ENCODE measurements around the gene NCOA3.
A peak's percentile ranks its signal among the peaks of the same experiment; 100 is the strongest.

NCOA3 gene

DNA sequence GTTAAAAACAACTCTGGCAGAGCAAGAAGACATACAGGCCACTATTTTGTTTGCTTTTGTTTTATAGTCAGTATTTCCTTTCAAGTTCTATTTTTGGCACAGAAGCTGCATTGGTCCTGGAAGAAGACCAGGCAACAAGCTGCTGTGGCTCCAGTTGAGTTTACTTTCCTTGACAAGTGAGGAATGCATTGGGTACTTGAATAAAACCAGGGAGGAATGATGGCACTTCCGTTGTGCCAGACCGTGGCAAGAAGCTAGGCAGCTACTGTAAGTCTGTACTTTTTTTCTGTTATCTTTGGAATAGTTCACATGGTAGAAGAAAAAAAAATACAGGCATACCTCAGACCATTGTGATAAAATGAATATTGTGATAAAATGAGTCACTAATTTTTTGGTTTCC is 66.3 kb downstream of the NCOA3 start:
- Histone ChIP-seq H4K5ac (ENCODE audit: low read length) (no peak overlapping the region), H3K9ac (ENCODE audit: low read length) (no peak overlapping the region), H3K36me3 (ENCODE audit: control insufficient read depth, insufficient read depth, low read length) (no peaks in the 10 kb centered on the region), H2BK5ac (ENCODE audit: low read length) (no peak overlapping the region), H3K56ac (ENCODE audit: low read length) (no peak overlapping the region), H3K27ac (ENCODE audit: low read depth, low read length) (no peak overlapping the region), H2BK120ac (ENCODE audit: low read depth, low read length) (no peak overlapping the region), H3K23ac (ENCODE audit: low read length) (no peak overlapping the region), H3K4me1 (ENCODE audit: control insufficient read depth, low read depth, low read length) (no peaks in the 10 kb centered on the region), H3K27me3 (ENCODE audit: insufficient read depth, low read length, poor library complexity) (no peaks in the 10 kb centered on the region), H3K18ac (ENCODE audit: low read length) (no peak overlapping the region), H3K4ac (ENCODE audit: low read depth, low read length) (no peak overlapping the region), H3K79me1 (ENCODE audit: low read length) (peaks cover 5% of the 10 kb centered on the region), H3K4me2 (ENCODE audit: low read length) (no peak overlapping the region), H4K8ac (ENCODE audit: low read depth, low read length) (no peak overlapping the region), H2BK15ac (replicated peaks; ENCODE audit: low read depth) (no peak overlapping the region), H2AK5ac (ENCODE audit: low read length) (no peak overlapping the region), H3K4me3 (ENCODE audit: low read length) (no peak overlapping the region), H3K79me2 (ENCODE audit: control insufficient read depth, insufficient read depth, low read length) (no peaks in the 10 kb centered on the region)
- DNase-seq = no peak
- no CpG with 5 or more reads among the region's 2 CpGs for WGBS (ENCODE audit: extremely low coverage, insufficient coverage, low lambda C conversion rate)

DNA sequence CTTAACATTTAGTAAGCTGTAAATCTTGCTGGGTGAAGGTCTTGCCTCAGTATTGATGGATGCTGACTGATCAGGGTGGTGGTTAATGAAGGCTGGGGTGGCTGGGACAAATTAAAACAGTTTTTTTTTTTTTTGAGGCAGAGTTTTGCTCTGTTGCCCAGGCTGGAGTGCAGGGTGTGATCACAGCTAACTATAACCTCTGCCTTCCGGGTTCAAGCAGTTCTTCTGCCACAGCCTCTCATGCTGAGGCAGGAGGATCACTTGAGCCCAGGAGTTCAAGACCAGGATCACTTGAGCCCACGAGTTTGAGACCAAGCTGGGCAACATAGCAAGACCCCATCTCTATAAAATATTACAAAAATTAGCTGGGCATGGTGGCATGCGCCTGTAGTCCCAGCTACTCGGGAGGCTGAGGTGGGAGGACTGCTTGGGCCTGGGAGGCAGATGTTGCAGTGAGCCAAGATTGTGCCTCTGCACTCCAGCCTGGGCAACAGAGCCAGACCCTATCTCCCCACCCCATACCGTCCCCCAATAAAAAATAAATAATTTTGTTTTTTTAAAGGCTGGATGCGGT is 67.2 kb downstream of the NCOA3 start:
- no peak overlapping the region for H3K4me3 ChIP-seq (ENCODE audit: low read length)
- no CpG with 5 or more reads among the region's 6 CpGs for WGBS (ENCODE audit: extremely low coverage, insufficient coverage, low lambda C conversion rate)
- H3K4me1 ChIP-seq (ENCODE audit: control insufficient read depth, low read depth, low read length) = peaks cover 3% of the 10 kb centered on the region
- no peak overlapping the region for H3K4me2 ChIP-seq (ENCODE audit: low read length)
- H3K9ac ChIP-seq (ENCODE audit: low read length) = no peak overlapping the region
- no peak overlapping the region for H4K8ac ChIP-seq (ENCODE audit: low read depth, low read length)
- H3K18ac ChIP-seq (ENCODE audit: low read length) = no peak overlapping the region
- no peak overlapping the region for H2AK5ac ChIP-seq (ENCODE audit: low read length)
- no peak overlapping the region for H3K27ac ChIP-seq (ENCODE audit: low read depth, low read length)
- H2BK15ac ChIP-seq (replicated peaks; ENCODE audit: low read depth) = no peak overlapping the region
- no peaks in the 10 kb centered on the region for H3K27me3 ChIP-seq (ENCODE audit: insufficient read depth, low read length, poor library complexity)
- H2BK120ac ChIP-seq (ENCODE audit: low read depth, low read length) = no peak overlapping the region
- H3K79me1 ChIP-seq (ENCODE audit: low read length) = peaks cover 5% of the 10 kb centered on the region
- H3K79me2 ChIP-seq (ENCODE audit: control insufficient read depth, insufficient read depth, low read length) = no peaks in the 10 kb centered on the region
- H4K5ac ChIP-seq (ENCODE audit: low read length) = no peak overlapping the region
- H3K56ac ChIP-seq (ENCODE audit: low read length) = no peak overlapping the region
- no peak overlapping the region for H3K23ac ChIP-seq (ENCODE audit: low read length)
- DNase-seq = no peak
- H3K4ac ChIP-seq (ENCODE audit: low read depth, low read length) = no peak overlapping the region
- H3K36me3 ChIP-seq (ENCODE audit: control insufficient read depth, insufficient read depth, low read length) = no peaks in the 10 kb centered on the region
- H2BK5ac ChIP-seq (ENCODE audit: low read length) = no peak overlapping the region

DNA sequence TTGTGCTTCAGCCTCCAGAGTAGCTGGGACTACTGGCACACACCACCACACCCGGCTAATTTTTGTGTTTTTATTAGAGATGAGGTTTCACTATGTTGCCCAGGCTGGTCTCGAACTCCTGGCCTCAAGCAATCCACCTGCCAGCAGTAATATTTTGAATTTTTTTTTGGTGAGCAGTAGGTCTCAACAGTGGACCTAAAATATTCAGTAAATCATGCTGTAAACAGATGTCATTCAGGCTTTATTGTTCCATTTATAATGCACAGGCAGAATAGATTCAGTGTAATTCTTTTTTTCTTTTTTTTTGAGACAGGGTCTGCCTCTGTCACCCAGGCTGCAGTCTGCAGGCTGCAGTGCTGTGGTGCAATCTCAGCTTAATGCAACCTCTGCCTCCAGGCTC is 69.7 kb downstream of the NCOA3 start:
- peaks cover 6% of the 10 kb centered on the region for H3K79me1 ChIP-seq (ENCODE audit: low read length)
- no peaks in the 10 kb centered on the region for H3K27me3 ChIP-seq (ENCODE audit: insufficient read depth, low read length, poor library complexity)
- H3K4ac ChIP-seq (ENCODE audit: low read depth, low read length) = no peak overlapping the region
- H3K4me2 ChIP-seq (ENCODE audit: low read length) = no peak overlapping the region
- H4K8ac ChIP-seq (ENCODE audit: low read depth, low read length) = no peak overlapping the region
- H3K27ac ChIP-seq (ENCODE audit: low read depth, low read length) = no peak overlapping the region
- no peak overlapping the region for H3K9ac ChIP-seq (ENCODE audit: low read length)
- no peak overlapping the region for H3K18ac ChIP-seq (ENCODE audit: low read length)
- H4K5ac ChIP-seq (ENCODE audit: low read length) = no peak overlapping the region
- H3K4me1 ChIP-seq (ENCODE audit: control insufficient read depth, low read depth, low read length) = peaks cover 5% of the 10 kb centered on the region
- no peak overlapping the region for H3K4me3 ChIP-seq (ENCODE audit: low read length)
- H3K56ac ChIP-seq (ENCODE audit: low read length) = no peak overlapping the region
- no peak overlapping the region for H2AK5ac ChIP-seq (ENCODE audit: low read length)
- H3K23ac ChIP-seq (ENCODE audit: low read length) = no peak overlapping the region
- no peak overlapping the region for H2BK120ac ChIP-seq (ENCODE audit: low read depth, low read length)
- no CpG with 5 or more reads among the region's 2 CpGs for WGBS (ENCODE audit: extremely low coverage, insufficient coverage, low lambda C conversion rate)
- peaks cover 1% of the 10 kb centered on the region for H3K79me2 ChIP-seq (ENCODE audit: control insufficient read depth, insufficient read depth, low read length)
- no peak overlapping the region for H2BK5ac ChIP-seq (ENCODE audit: low read length)
- no peak for DNase-seq
- no peaks in the 10 kb centered on the region for H3K36me3 ChIP-seq (ENCODE audit: control insufficient read depth, insufficient read depth, low read length)
- H2BK15ac ChIP-seq (replicated peaks; ENCODE audit: low read depth) = no peak overlapping the region

DNA sequence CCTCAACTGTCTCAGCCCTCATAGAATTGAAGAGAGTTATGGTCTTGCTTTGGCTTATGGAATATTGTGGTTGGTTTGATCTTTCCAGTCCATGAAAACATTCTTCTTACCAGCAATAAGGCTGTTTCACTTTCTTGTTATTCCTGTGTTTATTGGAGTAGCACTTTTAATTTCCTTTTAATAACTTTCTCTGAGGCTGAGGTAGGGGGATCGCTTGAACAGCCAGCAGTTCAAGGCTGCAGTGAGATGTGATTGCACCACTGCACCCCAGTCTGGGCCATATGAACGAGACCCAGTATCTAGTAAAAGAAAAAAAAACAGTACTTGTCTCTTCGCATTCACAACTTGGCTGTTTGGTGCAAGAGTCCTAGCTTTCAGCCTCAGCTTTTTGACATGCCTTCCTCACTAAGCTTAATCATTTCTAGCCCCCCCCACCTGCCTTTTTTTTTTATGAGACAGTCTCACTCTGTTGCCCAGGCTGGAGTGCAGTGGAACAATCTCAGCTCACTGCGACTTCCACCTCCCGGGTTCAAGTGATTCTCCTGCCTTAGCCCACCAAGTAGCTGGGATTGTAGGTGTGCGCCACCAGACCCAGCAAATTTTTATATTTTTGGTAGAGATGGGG is 70.5 kb downstream of the NCOA3 start:
- Histone ChIP-seq H3K18ac (ENCODE audit: low read length) (no peak overlapping the region), H3K27me3 (ENCODE audit: insufficient read depth, low read length, poor library complexity) (no peaks in the 10 kb centered on the region), H4K5ac (ENCODE audit: low read length) (no peak overlapping the region), H2BK5ac (ENCODE audit: low read length) (no peak overlapping the region), H3K27ac (ENCODE audit: low read depth, low read length) (no peak overlapping the region), H3K4me2 (ENCODE audit: low read length) (no peak overlapping the region), H4K8ac (ENCODE audit: low read depth, low read length) (no peak overlapping the region), H2BK120ac (ENCODE audit: low read depth, low read length) (no peak overlapping the region), H3K4ac (ENCODE audit: low read depth, low read length) (no peak overlapping the region), H3K4me1 (ENCODE audit: control insufficient read depth, low read depth, low read length) (peaks cover 5% of the 10 kb centered on the region), H3K56ac (ENCODE audit: low read length) (no peak overlapping the region), H2AK5ac (ENCODE audit: low read length) (no peak overlapping the region), H3K23ac (ENCODE audit: low read length) (no peak overlapping the region), H3K9ac (ENCODE audit: low read length) (no peak overlapping the region), H3K4me3 (ENCODE audit: low read length) (no peak overlapping the region), H3K36me3 (ENCODE audit: control insufficient read depth, insufficient read depth, low read length) (no peaks in the 10 kb centered on the region), H2BK15ac (replicated peaks; ENCODE audit: low read depth) (no peak overlapping the region), H3K79me2 (ENCODE audit: control insufficient read depth, insufficient read depth, low read length) (peaks cover 1% of the 10 kb centered on the region), H3K79me1 (ENCODE audit: low read length) (peaks cover 3% of the 10 kb centered on the region)
- WGBS (ENCODE audit: extremely low coverage, insufficient coverage, low lambda C conversion rate) = no CpG with 5 or more reads among the region's 6 CpGs
- no peak for DNase-seq

DNA sequence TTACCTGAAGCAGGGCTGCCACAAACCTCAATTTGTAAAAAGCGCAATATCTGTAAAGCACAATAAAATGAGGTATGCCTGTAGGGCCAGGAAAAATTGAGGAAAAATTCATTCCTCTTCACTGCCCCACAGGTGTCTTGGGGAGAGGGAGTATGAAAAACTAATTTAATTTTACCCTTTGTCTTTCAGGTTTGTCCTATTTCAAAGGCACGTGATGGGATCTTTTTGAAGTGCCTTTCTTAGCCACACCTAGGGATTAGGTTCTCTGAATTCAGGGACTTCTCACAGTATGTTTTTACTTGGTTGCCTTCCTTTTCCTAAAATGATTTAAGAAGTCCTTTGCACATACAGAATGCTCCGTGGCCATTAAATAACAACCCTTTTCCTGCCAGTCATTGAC is 71.9 kb downstream of the NCOA3 start:
- H2BK5ac ChIP-seq (ENCODE audit: low read length) = no peak overlapping the region
- no peak overlapping the region for H2BK15ac ChIP-seq (replicated peaks; ENCODE audit: low read depth)
- no CpG with 5 or more reads among the region's 3 CpGs for WGBS (ENCODE audit: extremely low coverage, insufficient coverage, low lambda C conversion rate)
- no peak overlapping the region for H3K9ac ChIP-seq (ENCODE audit: low read length)
- no peak overlapping the region for H3K4me3 ChIP-seq (ENCODE audit: low read length)
- peak; percentile 12 for DNase-seq
- no peak overlapping the region for H3K4ac ChIP-seq (ENCODE audit: low read depth, low read length)
- no peak overlapping the region for H3K4me2 ChIP-seq (ENCODE audit: low read length)
- H3K56ac ChIP-seq (ENCODE audit: low read length) = no peak overlapping the region
- no peaks in the 10 kb centered on the region for H3K27me3 ChIP-seq (ENCODE audit: insufficient read depth, low read length, poor library complexity)
- no peak overlapping the region for H4K8ac ChIP-seq (ENCODE audit: low read depth, low read length)
- no peak overlapping the region for H4K5ac ChIP-seq (ENCODE audit: low read length)
- peaks cover 5% of the 10 kb centered on the region for H3K4me1 ChIP-seq (ENCODE audit: control insufficient read depth, low read depth, low read length)
- no peak overlapping the region for H2AK5ac ChIP-seq (ENCODE audit: low read length)
- no peak overlapping the region for H2BK120ac ChIP-seq (ENCODE audit: low read depth, low read length)
- H3K18ac ChIP-seq (ENCODE audit: low read length) = no peak overlapping the region
- peaks cover 3% of the 10 kb centered on the region for H3K79me2 ChIP-seq (ENCODE audit: control insufficient read depth, insufficient read depth, low read length)
- no peak overlapping the region for H3K27ac ChIP-seq (ENCODE audit: low read depth, low read length)
- no peaks in the 10 kb centered on the region for H3K36me3 ChIP-seq (ENCODE audit: control insufficient read depth, insufficient read depth, low read length)
- no peak overlapping the region for H3K23ac ChIP-seq (ENCODE audit: low read length)
- peaks cover 1% of the 10 kb centered on the region for H3K79me1 ChIP-seq (ENCODE audit: low read length)

All from mesendoderm (in vitro differentiated cells).